HepG2 (cell line): ENCODE results near the gene BOD1L1. TPM values are rescaled to one million over a fixed set of nuclear protein-coding genes. Genes with fewer than 3 reads are reported as not detected.

Source experiments
- ASH2L ChIP-seq: fragments of 300-600, 200-600 bp; sonication (generic); IDR thresholded peaks from 2 replicates; pipeline ENCODE4 v1.7.0; 2017; ENCODE audit warnings: low read depth, mild to moderate bottlenecking, moderate library complexity, mixed read lengths, low read length; ENCODE audit not compliant: insufficient read length
- HMGXB4 ChIP-seq, 2 experiments: sonication (generic) in 1 of 2; formaldehyde crosslinking in 1 of 2; IDR thresholded peaks; 2 replicates each; pipeline versions ENCODE4 v1.4.0 to v1.6.1; 2018 to 2020; ENCODE audit warnings: missing genetic modification reagents in 2 of 2, borderline replicate concordance in 1 of 2, low read depth in 1 of 2, mild to moderate bottlenecking in 1 of 2, missing biosample characterization in 1 of 2
- HOXD1 ChIP-seq: sonication (generic); formaldehyde crosslinking; IDR thresholded peaks from 2 replicates; pipeline ENCODE4 v1.5.0; 2020; ENCODE audit warnings: missing genetic modification reagents
- IKZF4 ChIP-seq: sonication (generic); formaldehyde crosslinking; IDR thresholded peaks from 2 replicates; pipeline ENCODE4 v1.5.1; 2020; ENCODE audit warnings: borderline replicate concordance, mild to moderate bottlenecking, low read depth, missing genetic modification reagents; ENCODE audit errors: not compliant biosample characterization
- KMT2B ChIP-seq: IDR thresholded peaks from 2 replicates; pipeline ENCODE4 v1.6.1; 2016; ENCODE audit warnings: missing genetic modification reagents, missing compliant biosample characterization
- MAFG ChIP-seq: sonication (generic); formaldehyde crosslinking; IDR thresholded peaks from 2 replicates; pipeline ENCODE4 v1.5.1; 2020; ENCODE audit warnings: mild to moderate bottlenecking, missing genetic modification reagents
- MED1 ChIP-seq: sonication (generic); formaldehyde crosslinking; IDR thresholded peaks from 2 replicates; pipeline ENCODE4 v1.4.0; 2020; ENCODE audit warnings: missing genetic modification reagents
- MXI1 ChIP-seq: IDR thresholded peaks from 3 replicates; pipeline ENCODE4 v1.6.1; 2012; ENCODE audit warnings: low read depth, low read length, inconsistent platforms, borderline replicate concordance
- NCOA1 ChIP-seq: sonication (generic); formaldehyde crosslinking; IDR thresholded peaks from 2 replicates; pipeline ENCODE4 v1.9.0; 2021; ENCODE audit warnings: missing genetic modification reagents
- RELA ChIP-seq: sonication (generic); formaldehyde crosslinking; IDR thresholded peaks from 2 replicates; pipeline ENCODE4 v1.4.0; 2020; ENCODE audit warnings: missing genetic modification reagents
- THAP8 ChIP-seq: sonication (generic); formaldehyde crosslinking; IDR thresholded peaks from 2 replicates; pipeline ENCODE4 v1.5.1; 2020; ENCODE audit warnings: missing genetic modification reagents, mild to moderate bottlenecking, borderline replicate concordance
- TRIM24 ChIP-seq: sonication (generic); formaldehyde crosslinking; IDR thresholded peaks from 2 replicates; pipeline ENCODE4 v1.8.0; 2022; ENCODE audit warnings: mild to moderate bottlenecking, missing genetic modification reagents
- UBTF ChIP-seq: sonication (generic); formaldehyde crosslinking; IDR thresholded peaks from 2 replicates; pipeline ENCODE4 v1.4.0; 2020; ENCODE audit warnings: mild to moderate bottlenecking, missing genetic modification reagents
- ZBTB33 ChIP-seq: sonication (generic); formaldehyde crosslinking; IDR thresholded peaks from 2 replicates; pipeline ENCODE4 v1.4.0; 2020; ENCODE audit warnings: missing genetic modification reagents
- ZNF143 ChIP-seq: sonication (generic); formaldehyde crosslinking; IDR thresholded peaks from 2 replicates; pipeline ENCODE4 v1.4.0; 2020; ENCODE audit warnings: missing genetic modification reagents
- ZNF558 ChIP-seq: sonication (generic); formaldehyde crosslinking; IDR thresholded peaks from 2 replicates; pipeline ENCODE4 v1.9.0; 2022; ENCODE audit warnings: mild to moderate bottlenecking, missing genetic modification reagents, borderline replicate concordance
- ZNF569 ChIP-seq: sonication (generic); formaldehyde crosslinking; IDR thresholded peaks from 2 replicates; pipeline ENCODE4 v1.5.0; 2020; ENCODE audit warnings: mild to moderate bottlenecking, missing genetic modification reagents, moderate library complexity, borderline replicate concordance
- ZNF652 ChIP-seq: IDR thresholded peaks from 2 replicates; pipeline ENCODE4 v1.6.1; 2016; ENCODE audit warnings: low read depth, borderline replicate concordance
- ZNF788 ChIP-seq: sonication (generic); formaldehyde crosslinking; IDR thresholded peaks from 2 replicates; pipeline ENCODE4 v1.5.0; 2020; ENCODE audit warnings: mild to moderate bottlenecking, missing genetic modification reagents, borderline replicate concordance
- polyA plus RNA-seq, 8 experiments: library from polyadenylated mRNA; depleted of rRNA in 3 of 8; stranded (reverse) in 7 of 8; unstranded in 1 of 8; fragments of >200 nt; fragmentation: Illumina TruSeq in 4 of 8; extraction: Trizol in 4 of 8; gene quantifications; 2 replicates each; pipeline versions ENCODE4 v1.2.1 to v1.2.3, GENCODE V29; 2011 to 2016; ENCODE audit warnings: low read depth in 4 of 8, missing spikeins in 1 of 8, mixed read lengths in 1 of 8; ENCODE audit not compliant: insufficient read depth in 1 of 8
- total RNA-seq, 5 experiments: library from RNA; depleted of rRNA; stranded (reverse); fragments of >200 nt; fragmentation: Illumina TruSeq; extraction: Trizol; gene quantifications; 2 replicates each; pipeline ENCODE4 v1.2.3, GENCODE V29; 2016; ENCODE audit warnings: low read depth in 1 of 5

BOD1L1 gene
- total and polyA plus RNA-seq, 2 of the 13 experiments (the other 11 are each of a cell fraction or from before 2014, with no cell fraction given): 11.7 to 17.9 TPM

GRCh38 chr4:13548984-13549546 lies 78.5 kb downstream of the BOD1L1 start (continued):
- TF ChIP-seq UBTF (CRISPR knock-in tag): no peak
- TF ChIP-seq ASH2L: no peak
- TF ChIP-seq MED1 (CRISPR knock-in tag): 0 out of 2 replicates have a peak, but pooled peaks have one; percentile 15
- 0 out of 2 replicates have a peak, but pooled peaks have one; percentile 2 for TF ChIP-seq KMT2B (CRISPR knock-in tag)
- 0 out of 2 replicates have a peak, but pooled peaks have one; percentile 32 for TF ChIP-seq ZBTB33
- TF ChIP-seq ZNF558 (CRISPR knock-in tag): no peak
- TF ChIP-seq HMGXB4 (CRISPR knock-in tag; IDR thresholded peaks at IDR 0.05; ENCODE audit: borderline replicate concordance in 1 of 2, low read depth in 1 of 2): peak; percentile 51 to 71; a peak in 3 of 4 replicates
- no peak for TF ChIP-seq THAP8 (CRISPR knock-in tag)
- TF ChIP-seq ZNF569 (CRISPR knock-in tag): no peak
- 0 out of 2 replicates have a peak, but pooled peaks have one; percentile 22 for TF ChIP-seq NCOA1
- TF ChIP-seq ZNF143 (CRISPR knock-in tag): no peak
- peak; percentile 35; the same call in 1 of the 2 replicates for TF ChIP-seq ZNF652 (CRISPR knock-in tag)
- no peak for TF ChIP-seq HOXD1 (CRISPR knock-in tag)
- 0 out of 2 replicates have a peak, but pooled peaks have one; percentile 28 for TF ChIP-seq ZNF788
- TF ChIP-seq MAFG (CRISPR knock-in tag): no peak
- TF ChIP-seq TRIM24: no peak
- TF ChIP-seq RELA: no peak
- TF ChIP-seq IKZF4 (CRISPR knock-in tag): no peak
- TF ChIP-seq MXI1: 0 out of 3 replicates have a peak, but pooled peaks have one; percentile 32
